HepG2 (cell line): ENCODE measurements around the gene MYH9. TPM values are rescaled to one million over a fixed set of nuclear protein-coding genes. Genes with fewer than 3 reads are reported as not detected.

ENCODE experiments used
- DMTF1 ChIP-seq: sonication (generic); formaldehyde crosslinking; IDR thresholded peaks from 2 replicates; pipeline ENCODE4 v1.4.0; 2020; ENCODE audit warnings: mild to moderate bottlenecking, missing genetic modification reagents
- HOXA9 ChIP-seq: sonication (generic); formaldehyde crosslinking; IDR thresholded peaks from 2 replicates; pipeline ENCODE4 v1.8.1; 2022; ENCODE audit warnings: missing genetic modification reagents, mild to moderate bottlenecking, moderate library complexity, borderline replicate concordance
- JUND ChIP-seq: sonication (generic); formaldehyde crosslinking; IDR thresholded peaks from 2 replicates; pipeline ENCODE4 v1.8.0; 2022; ENCODE audit warnings: mild to moderate bottlenecking, missing genetic modification reagents
- POLR2AphosphoS5 ChIP-seq: IDR thresholded peaks from 2 replicates; pipeline ENCODE4 v1.6.1; 2012; ENCODE audit warnings: low read depth, low read length
- PPARG ChIP-seq: conservative IDR thresholded peaks from 2 replicates; pipeline ENCODE4 v1.6.1; 2016; ENCODE audit warnings: missing biosample characterization, missing genetic modification reagents
- ZBTB7A ChIP-seq: sonication (generic); formaldehyde crosslinking; IDR thresholded peaks from 2 replicates; pipeline ENCODE4 v1.8.0; 2022; ENCODE audit warnings: mild to moderate bottlenecking, missing genetic modification reagents
- ZNF17 ChIP-seq: sonication (generic); formaldehyde crosslinking; IDR thresholded peaks from 2 replicates; pipeline ENCODE4 v1.5.0; 2020; ENCODE audit warnings: mild to moderate bottlenecking, missing genetic modification reagents
- ZNF317 ChIP-seq: sonication (generic); formaldehyde crosslinking; IDR thresholded peaks from 2 replicates; pipeline ENCODE4 v1.5.0; 2020; ENCODE audit warnings: mild to moderate bottlenecking, missing genetic modification reagents
- ZNF335 ChIP-seq: sonication (generic); formaldehyde crosslinking; IDR thresholded peaks from 2 replicates; pipeline ENCODE4 v1.4.0; 2020; ENCODE audit warnings: missing genetic modification reagents
- ZNF572 ChIP-seq: sonication (generic); formaldehyde crosslinking; IDR thresholded peaks from 2 replicates; pipeline ENCODE4 v1.5.1; 2020; ENCODE audit warnings: mild to moderate bottlenecking, missing genetic modification reagents
- ZNF646 ChIP-seq: sonication (generic); formaldehyde crosslinking; IDR thresholded peaks from 2 replicates; pipeline ENCODE4 v1.9.0; 2021; ENCODE audit warnings: mild to moderate bottlenecking, missing genetic modification reagents
- ZNF710 ChIP-seq: sonication (generic); formaldehyde crosslinking; IDR thresholded peaks from 2 replicates; pipeline ENCODE4 v1.5.0; 2020; ENCODE audit warnings: mild to moderate bottlenecking, missing genetic modification reagents, borderline replicate concordance
- ZNF790 ChIP-seq: sonication (generic); formaldehyde crosslinking; IDR thresholded peaks from 2 replicates; pipeline ENCODE4 v1.8.0; 2022; ENCODE audit warnings: missing genetic modification reagents, mild to moderate bottlenecking, borderline replicate concordance
- ZSCAN9 ChIP-seq: IDR thresholded peaks from 2 replicates; pipeline ENCODE4 v1.6.1; 2016; ENCODE audit warnings: borderline replicate concordance
- ZUFSP ChIP-seq: sonication (generic); formaldehyde crosslinking; IDR thresholded peaks from 2 replicates; pipeline ENCODE4 v1.9.0; 2021; ENCODE audit warnings: missing genetic modification reagents, mild to moderate bottlenecking, borderline replicate concordance
- polyA plus RNA-seq, 8 experiments: library from polyadenylated mRNA; depleted of rRNA in 3 of 8; stranded (reverse) in 7 of 8; unstranded in 1 of 8; fragments of >200 nt; fragmentation: Illumina TruSeq in 4 of 8; extraction: Trizol in 4 of 8; gene quantifications; 2 replicates each; pipeline versions ENCODE4 v1.2.1 to v1.2.3, GENCODE V29; 2011 to 2016; ENCODE audit warnings: low read depth in 4 of 8, missing spikeins in 1 of 8, mixed read lengths in 1 of 8; ENCODE audit not compliant: insufficient read depth in 1 of 8
- total RNA-seq, 5 experiments: library from RNA; depleted of rRNA; stranded (reverse); fragments of >200 nt; fragmentation: Illumina TruSeq; extraction: Trizol; gene quantifications; 2 replicates each; pipeline ENCODE4 v1.2.3, GENCODE V29; 2016; ENCODE audit warnings: low read depth in 1 of 5

Gene MYH9
- total and polyA plus RNA-seq, 2 of the 13 experiments (the other 11 are each of a cell fraction or from before 2014, with no cell fraction given) = 50.7 to 98.5 TPM

GRCh38 chr22:36433318-36434231, 45.8 kb upstream of the MYH9 start (continued):
- TF ChIP-seq ZNF646 (no peak), ZNF335 (CRISPR knock-in tag) (no peak), ZNF17 (CRISPR knock-in tag) (no peak), JUND (CRISPR knock-in tag) (peak; percentile 72), ZSCAN9 (CRISPR knock-in tag) (0 out of 2 replicates have a peak, but pooled peaks have one; percentile 75), PPARG (0 out of 2 replicates have a peak, but pooled peaks have one; percentile 45), HOXA9 (no peak), DMTF1 (CRISPR knock-in tag) (no peak), POLR2AphosphoS5 (no peak), ZNF572 (CRISPR knock-in tag) (no peak), ZNF710 (CRISPR knock-in tag) (no peak; the same call in 1 of the 2 replicates), ZUFSP (CRISPR knock-in tag) (no peak), ZBTB7A (CRISPR knock-in tag) (0 out of 2 replicates have a peak, but pooled peaks have one; percentile 30), ZNF790 (CRISPR knock-in tag) (no peak), ZNF317 (CRISPR knock-in tag) (no peak)
